ENCODE measurements around the gene HNRNPA3. TPM values are rescaled to one million over a fixed set of nuclear protein-coding genes. Genes with fewer than 3 reads are reported as not detected.
"Not testable (repeated sequence)": the region's sequence is repeated elsewhere in the genome, so short reads cannot be mapped to it uniquely, and the experiment has no call there.

HNRNPA3 gene
- total RNA-seq, 1 donor from 2014 or later = 132 TPM

DNA sequence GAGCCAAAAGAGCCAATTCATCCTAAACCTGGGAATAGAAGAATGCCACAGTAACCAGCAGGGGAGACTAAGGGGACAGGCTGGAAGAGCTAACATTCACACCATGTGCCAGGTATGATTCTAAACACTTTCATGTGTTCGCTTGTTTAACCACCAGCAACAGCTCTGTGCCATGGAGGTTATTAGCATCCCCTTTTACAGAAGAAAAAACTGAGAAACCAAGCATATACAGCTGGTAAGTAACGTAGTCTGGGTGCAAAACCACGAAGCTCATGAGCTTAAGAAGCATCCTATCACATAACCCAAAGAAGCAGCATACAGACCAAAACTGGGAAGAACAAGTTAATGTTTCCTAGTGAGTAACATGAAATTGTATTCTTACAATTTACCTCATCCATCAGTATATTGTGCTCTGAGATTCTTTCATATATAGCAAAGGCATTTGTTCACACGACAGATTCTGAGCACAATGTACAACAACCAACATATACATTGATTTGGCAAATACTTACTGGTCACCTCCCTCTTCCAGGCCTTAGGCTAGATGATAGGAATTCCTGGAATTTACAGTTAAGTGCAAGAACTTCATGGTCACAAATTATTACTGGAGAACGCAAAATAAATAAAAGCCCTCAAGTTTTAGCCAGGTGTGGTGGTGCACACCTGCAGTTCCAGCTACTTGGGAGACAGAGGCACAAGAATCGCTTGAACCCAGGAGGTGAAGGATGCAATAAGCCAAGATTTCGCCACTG, 36.5 kb upstream of the HNRNPA3 start:
- TF ChIP-seq CTCF (IDR thresholded peaks at IDR 0.05) = no peak
- Histone ChIP-seq H3K4me1 (peaks cover 23% of the 10 kb centered on the region), H3K27me3 (ENCODE audit: low read depth) (no peaks in the 10 kb centered on the region), H3K27ac (no peak overlapping the region), H3K4me3 (no peak overlapping the region), H3K36me3 (no peaks in the 10 kb centered on the region), H3K9me3 (no peaks in the 10 kb centered on the region)
- ATAC-seq = no peak
- intact Hi-C loops (cut with DNase I) = no loop called here
- no peak for DNase-seq

- no peak overlapping the region for H3K27ac ChIP-seq
- no peaks in the 10 kb centered on the region for H3K36me3 ChIP-seq
- H3K9me3 ChIP-seq = no peaks in the 10 kb centered on the region
- no peak for DNase-seq
- H3K4me1 ChIP-seq = peaks cover 11% of the 10 kb centered on the region
- intact Hi-C loops (cut with DNase I) = no loop called here
- no peak for ATAC-seq
- H3K4me3 ChIP-seq = no peak overlapping the region
- no peaks in the 10 kb centered on the region for H3K27me3 ChIP-seq (ENCODE audit: low read depth)
- TF ChIP-seq CTCF (IDR thresholded peaks at IDR 0.05) = no peak
These were observed 33.8 kb upstream of the HNRNPA3 start for GRCh38 chr2:177178797-177179196.

GRCh38 chr2:177179227-177179626, 33.4 kb upstream of the HNRNPA3 start:
- Histone ChIP-seq H3K9me3 (no peaks in the 10 kb centered on the region), H3K27me3 (ENCODE audit: low read depth) (no peaks in the 10 kb centered on the region), H3K27ac (no peak overlapping the region), H3K4me1 (peaks cover 8% of the 10 kb centered on the region), H3K4me3 (no peak overlapping the region), H3K36me3 (no peaks in the 10 kb centered on the region)
- DNase-seq (no peak), ATAC-seq (no peak)
- TF ChIP-seq CTCF (IDR thresholded peaks at IDR 0.05) = no peak
- intact Hi-C loops (cut with DNase I) = no loop called here

- ATAC-seq; H3K9me3 ChIP-seq; H3K36me3 ChIP-seq; H3K4me3 ChIP-seq; DNase-seq; H3K4me1 ChIP-seq; H3K27ac ChIP-seq; intact Hi-C loops (cut with DNase I); H3K27me3 ChIP-seq (ENCODE audit: low read depth): not testable (repeated sequence)
These were observed 32.9 kb upstream of the HNRNPA3 start for GRCh38 chr2:177179671-177180070.

- Histone ChIP-seq H3K9me3 (no peaks in the 10 kb centered on the region), H3K27ac (no peak overlapping the region), H3K4me1 (no peaks in the 10 kb centered on the region), H3K27me3 (ENCODE audit: low read depth) (no peaks in the 10 kb centered on the region), H3K4me3 (no peak overlapping the region), H3K36me3 (no peaks in the 10 kb centered on the region)
- ATAC-seq (no peak), DNase-seq (no peak)
- intact Hi-C loops (cut with DNase I) = no loop called here
- no peak for TF ChIP-seq CTCF (IDR thresholded peaks at IDR 0.05)
These were observed 32.2 kb upstream of the HNRNPA3 start for GRCh38 chr2:177180269-177181000.

DNA sequence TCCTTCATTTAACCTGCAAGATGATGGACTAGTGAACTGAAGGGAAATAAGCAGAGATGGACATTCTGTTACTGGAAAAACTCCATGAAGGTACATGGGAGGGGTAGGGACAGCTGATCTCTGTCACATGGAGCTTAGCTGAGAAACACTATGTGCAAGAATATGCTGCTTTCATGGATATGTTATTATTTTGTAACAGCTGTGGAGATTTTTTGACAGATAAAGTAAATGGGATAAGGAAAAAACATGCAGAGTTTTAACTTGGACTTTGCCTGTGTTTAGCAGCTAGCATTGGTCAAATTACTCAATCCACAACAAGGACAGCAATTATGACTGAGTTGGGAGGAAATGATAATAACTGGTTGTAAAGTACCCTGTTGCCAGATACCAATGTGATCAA, 28.7 kb upstream of the HNRNPA3 start:
- Histone ChIP-seq H3K27ac (no peak overlapping the region), H3K9me3 (no peaks in the 10 kb centered on the region), H3K4me1 (no peaks in the 10 kb centered on the region), H3K4me3 (no peak overlapping the region), H3K27me3 (ENCODE audit: low read depth) (no peaks in the 10 kb centered on the region), H3K36me3 (no peaks in the 10 kb centered on the region)
- no peak for TF ChIP-seq CTCF (IDR thresholded peaks at IDR 0.05)
- intact Hi-C loops (cut with DNase I) = no loop called here
- ATAC-seq (no peak), DNase-seq (no peak)

All from lower lobe of right lung (tissue), 2 donors.